HG03064 (cell line): Measurements from ENCODE around the gene MAT1A.
"Not testable (repeated sequence)": the region's sequence is repeated elsewhere in the genome, so short reads cannot be mapped to it uniquely, and the experiment has no call there.

Source experiments
- ATAC-seq: cut with Tn5 transposase; IDR thresholded peaks from one replicate; pipeline ENCODE4 v1.9.1; 2021; ENCODE audit warnings: low read depth; ENCODE audit not compliant: unreplicated experiment

MAT1A gene

DNA sequence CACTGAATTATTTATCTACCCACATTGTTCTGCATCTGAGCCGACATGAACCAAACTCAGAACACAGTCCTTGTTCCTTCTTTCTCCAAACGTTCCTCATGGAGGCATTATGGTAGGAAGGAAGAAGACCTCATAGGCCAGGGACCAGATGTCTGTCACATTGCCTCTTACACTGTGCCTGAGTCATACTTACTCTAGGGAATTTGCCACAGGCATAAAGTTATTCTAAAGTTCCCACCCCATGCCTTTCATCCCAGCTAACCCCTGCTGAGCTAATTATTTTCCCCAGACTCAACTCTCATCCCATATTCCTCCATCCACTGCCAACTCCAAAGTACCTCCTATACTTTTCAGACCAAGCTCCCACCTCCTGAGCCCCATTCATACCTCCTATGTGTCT, 21.2 kb downstream of the MAT1A start:
- ATAC-seq = no peak

DNA sequence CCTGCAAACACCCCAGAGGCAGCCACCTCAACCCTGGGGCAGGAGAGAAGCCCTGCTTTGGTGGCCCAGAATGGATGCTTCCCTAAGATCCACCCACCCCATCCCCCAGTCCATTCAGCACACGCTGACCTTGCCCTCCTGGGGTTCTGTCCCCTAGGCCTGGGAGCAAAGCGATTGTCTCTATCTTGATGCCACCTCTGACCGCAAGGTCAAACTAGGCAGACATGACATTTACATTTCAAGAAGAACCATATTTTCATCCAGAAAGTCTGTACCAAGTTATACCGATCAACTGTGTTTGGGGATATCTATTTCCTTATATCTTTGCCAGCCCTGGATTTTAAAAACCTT, 23.0 kb downstream of the MAT1A start:
- ATAC-seq = no peak

DNA sequence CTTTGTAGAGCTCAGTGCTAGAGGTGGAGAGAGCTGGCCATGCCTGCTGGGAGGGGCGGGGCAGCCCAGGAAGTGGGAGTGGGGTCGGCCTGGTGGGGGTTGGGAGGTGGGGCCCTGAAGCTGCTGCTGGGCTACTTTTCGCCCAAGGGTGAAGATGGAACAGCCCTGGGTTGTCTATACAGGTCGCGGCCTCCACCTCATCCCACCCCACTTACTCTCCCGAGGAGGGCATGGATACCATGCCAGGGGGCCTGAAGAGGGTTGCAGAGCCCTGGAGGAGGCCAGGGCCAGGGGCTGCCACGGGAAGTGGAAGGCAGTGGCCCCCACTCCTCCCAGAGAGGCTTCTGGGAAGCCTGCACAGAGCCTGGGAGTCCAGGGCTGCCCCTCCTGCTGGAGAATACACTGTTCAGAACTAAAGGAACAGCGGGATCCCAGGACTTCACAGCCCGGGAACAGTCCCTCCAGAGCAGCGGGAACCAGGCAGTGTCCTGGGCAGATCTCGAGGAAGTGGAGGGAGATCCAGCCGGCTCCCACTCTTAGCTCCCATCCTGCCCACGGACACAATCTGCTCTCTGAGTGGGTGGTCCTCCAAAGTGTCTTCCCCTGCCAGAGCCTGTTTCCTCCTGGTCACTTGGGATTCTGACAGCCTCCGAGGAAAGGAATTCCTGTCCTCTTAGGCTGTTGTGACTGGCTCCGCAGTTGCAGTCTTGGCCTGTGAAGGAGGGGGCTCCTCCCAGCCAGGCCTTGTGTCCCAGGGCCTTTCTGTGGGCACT, 23.5 kb downstream of the MAT1A start:
- no peak for ATAC-seq

DNA sequence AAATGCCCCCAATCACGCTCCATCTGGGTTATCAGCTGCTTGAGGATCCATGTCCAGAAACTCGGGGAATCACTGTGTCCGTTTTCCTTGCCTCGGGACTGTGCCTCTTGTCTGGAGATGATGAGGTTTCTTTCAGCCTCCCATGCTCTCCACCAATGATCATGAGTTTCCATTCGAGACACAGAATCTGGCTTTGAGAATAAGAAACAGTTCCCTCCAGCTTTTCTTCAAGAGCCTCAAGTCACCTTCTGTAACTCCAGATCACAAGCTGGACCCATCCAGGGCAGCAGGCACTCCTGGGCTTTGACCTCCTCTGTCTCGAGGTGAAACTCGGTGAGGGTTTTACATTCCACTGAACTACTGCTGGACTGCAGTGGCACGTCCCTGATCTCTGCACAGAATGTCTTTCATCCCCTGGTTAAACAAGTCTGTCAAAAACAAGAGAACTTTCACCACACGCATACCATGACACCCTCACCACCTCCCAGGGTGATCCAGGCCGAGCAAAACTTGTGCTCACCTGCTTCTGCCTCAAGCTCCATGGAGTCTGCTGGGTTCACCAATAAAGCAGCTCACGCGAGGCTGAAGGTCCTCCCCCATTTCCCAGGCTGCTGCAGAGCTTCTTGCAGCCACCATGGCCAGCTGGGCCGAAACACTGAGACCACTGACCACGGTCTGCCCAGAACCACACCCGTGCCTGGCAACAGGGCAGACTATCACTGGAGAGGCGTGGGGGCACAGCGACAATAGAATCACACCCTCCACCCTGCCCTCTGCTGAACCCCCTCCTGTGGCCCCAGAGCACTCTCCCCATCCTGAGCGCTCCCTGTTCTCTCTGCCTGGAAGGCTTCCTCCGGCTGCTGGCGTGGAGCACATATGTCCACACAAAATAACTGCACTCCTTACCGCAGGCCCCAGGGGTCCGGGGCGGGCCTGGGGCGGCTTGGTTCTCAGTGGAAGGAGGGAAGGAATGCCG, 25.1 kb downstream of the MAT1A start:
- no peak for ATAC-seq

DNA sequence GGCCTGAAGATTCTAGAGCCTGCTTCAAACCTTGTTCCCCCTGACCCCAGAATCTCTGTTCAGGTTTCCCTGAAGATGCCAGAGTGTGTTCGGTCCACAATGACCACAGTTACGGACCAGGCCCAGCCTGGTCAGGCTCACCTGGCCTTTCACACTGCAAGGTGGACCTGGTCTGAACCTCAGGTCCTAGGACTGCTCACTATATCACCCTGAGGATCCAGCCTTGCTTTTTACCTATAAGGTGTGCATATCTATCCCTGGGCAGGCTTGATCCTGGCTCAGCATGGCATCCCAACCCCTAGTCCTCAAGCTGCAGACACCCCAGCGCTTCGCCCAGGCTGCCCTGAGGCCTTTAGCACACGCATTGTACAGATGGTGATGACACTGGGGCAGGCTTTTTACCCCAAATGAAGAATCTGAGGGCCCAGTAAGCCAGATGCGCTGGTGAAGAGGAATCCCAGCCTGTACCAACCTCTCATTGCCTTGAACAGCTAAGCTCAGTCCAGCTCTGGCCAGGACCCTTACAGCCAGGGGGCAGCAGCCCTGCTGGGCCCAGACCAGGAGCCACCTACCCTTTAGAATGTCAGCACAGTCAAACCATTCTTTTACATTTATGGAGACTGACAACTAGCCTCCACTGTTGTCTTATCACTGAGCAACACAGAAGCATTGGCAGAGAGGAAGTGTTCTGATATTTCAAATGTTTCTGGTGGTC, 28.0 kb downstream of the MAT1A start:
- no peak for ATAC-seq

DNA sequence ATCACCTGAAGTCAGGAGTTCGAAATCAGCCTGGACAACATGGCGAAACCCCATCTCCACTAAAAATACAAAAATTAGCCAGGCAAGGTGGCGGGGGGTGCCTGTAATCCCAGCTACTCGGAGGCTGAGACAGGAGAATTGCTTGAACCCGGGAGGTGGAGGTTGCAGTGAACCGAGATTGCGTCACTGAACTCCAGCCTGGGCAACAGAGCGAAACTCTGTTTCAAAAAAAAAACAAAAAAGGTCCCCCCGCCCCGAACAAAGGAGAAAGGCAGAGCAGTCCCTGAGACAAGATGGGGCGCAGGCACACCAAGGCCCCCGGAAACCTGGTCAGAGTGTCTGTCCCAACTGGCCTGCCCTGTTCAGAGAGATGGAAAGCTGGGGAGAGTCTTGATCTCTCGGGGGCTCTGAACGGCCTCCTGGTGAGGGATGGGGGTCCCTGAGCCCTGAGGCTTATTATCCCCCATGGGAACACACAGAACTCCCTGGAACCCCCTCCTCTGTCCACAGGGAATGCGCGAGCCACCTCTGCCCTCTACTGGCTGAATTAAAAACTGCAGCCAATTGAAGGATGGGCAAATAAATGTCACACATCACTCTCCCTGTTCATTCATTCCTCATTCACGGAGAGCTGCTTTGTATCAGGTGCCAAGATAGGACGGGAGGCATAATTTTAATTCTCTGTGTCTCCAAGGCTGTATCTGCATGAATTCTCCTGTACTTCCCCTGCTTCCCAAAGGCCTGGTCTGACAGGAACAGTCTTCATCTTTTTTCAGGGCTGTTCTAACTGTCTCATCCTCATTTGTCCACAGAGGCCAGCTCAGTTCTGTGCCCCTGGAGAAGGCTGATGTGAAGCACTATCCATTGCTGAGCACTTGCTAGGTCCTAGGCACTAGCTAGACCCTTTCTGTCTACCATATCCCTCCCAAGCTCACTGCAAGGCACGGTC, 28.9 kb downstream of the MAT1A start:
- ATAC-seq = no peak

DNA sequence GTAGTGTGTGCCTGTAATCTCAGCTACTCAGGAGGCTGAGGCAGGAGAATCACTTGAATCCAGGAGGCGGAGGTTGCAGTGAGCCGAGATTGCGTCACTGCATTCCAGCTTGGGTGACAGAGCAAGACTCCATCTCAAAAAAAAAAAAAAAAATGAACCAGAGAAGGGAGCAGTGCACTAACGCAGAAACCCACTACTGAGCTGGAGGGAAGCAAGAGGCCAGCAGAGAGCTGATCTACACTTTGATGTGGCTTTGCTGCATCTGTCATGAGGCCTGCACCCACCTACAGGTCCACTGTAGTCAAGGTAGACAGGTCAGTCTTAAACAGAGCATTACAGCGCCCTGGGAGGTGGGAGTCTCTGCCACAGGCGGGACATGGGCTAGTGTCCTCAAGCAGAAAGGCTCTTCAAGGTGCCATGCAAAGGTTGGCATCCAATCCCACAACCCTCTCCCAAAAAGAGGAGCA, 30.0 kb downstream of the MAT1A start:
- no peak for ATAC-seq

DNA sequence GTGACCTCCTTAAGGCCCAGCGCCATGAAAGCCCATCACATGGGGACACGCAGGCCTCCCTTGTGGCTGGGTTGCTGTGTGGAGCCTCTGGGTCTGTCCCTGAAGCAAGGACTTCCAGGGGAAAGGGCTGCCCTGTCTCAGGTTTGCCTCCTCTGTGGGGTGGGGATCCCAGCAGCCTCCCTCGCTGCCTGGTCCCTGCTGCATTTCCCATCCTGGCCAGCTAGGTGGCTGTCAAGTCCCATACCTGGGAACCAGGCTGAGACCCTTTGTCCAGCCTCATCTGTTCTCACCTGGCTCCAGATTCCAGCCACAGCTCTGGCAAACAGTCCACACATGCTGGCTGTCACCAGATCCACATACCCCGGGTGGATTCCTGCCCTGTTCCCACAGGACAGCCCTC, 32.7 kb downstream of the MAT1A start:
- not testable (repeated sequence) for ATAC-seq

DNA sequence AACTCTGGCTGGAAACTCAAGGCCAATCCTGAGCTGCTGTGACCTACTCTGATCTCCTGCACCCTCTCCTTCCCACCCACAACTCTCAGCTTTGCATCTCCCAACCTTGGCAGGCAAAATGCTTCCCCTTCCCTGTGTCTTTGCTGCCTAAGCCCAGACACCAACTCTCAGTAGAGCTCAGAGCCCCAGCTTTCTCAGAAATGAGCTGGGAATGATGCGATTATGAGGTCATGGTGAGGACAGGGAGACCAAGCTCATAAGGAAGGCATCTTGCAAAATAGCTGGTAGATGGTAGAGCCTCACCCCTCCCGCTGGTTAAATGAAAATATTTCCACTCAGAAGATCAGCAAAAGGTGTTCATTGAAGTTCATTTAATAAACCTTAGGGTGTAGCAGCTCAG, 34.7 kb downstream of the MAT1A start:
- ATAC-seq = not testable (repeated sequence)

DNA sequence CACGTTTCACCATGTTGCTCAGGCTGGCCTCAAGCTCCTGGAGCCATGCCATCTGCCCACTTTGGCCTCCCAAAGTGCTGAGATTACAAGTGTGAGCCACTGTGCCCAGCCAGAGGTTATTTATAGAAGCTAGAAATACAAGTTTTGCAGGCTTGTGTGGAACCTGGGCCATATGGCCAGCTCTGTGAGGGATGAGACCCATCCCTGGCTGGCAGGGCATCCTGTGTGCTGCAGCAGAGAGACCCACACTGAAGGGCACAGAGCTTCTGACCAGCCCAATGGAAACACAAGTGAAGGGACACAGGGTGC, 35.5 kb downstream of the MAT1A start:
- ATAC-seq = peak; percentile 35

DNA sequence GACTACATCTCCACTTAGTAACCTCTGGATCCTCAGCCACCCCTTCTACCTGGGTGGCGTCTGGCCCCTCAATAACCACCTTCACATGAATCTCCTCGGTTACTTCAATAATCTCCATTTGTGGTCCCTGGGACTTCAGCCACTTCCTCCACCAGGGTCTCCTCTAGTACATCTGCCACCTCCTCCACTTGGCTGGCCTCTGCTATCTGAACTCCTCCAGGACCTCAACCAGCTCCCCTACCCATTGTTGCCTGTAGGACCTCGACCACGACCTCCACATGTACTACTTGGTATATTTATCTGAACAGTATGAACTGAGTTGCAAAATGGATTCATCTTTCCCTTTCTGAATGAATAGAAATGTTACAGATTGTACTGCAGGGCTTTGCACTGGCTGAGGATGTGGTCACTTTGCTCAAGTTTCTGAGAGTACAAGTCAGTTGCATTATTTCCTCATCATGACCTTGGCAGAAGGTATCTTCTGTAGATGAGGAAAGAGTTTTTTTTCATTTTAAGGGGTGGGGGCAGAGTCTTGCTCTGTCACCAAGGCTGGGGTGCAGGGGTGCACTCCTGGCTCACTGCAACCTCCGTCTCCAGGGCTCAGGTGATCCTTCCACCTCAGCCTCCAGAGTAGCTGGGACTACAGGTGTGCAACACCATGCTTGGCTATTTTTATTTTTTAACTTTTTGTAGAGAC, 36.0 kb downstream of the MAT1A start:
- ATAC-seq = peak; percentile 87

DNA sequence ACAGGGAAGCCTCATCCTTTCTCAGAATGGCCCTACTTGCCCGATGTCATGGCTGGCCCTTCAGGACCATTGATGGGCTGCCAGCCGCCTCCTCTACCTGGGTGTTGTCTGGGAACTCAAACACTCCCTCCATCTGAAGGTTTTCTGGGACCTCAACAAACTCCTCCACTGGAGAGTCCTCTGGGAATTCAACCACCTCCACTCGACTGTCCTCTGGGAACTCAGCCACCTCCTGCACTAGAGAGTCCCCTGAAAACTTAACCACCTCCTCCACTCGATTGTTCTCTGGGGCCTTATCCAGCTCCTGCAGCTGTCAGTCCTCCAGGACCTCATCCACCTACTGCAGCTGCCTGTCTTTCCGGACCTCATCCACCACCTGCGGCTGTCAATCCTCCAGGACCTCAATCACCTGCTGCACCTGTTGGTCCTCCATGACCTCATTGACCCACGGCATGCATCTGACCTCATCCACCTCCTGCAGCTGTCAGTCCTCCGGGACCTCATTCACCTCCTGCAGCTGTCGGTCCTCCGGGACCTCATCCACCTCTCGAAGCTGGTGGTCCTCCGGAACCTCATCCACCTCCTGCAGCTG, 37.1 kb downstream of the MAT1A start:
- ATAC-seq = no peak

DNA sequence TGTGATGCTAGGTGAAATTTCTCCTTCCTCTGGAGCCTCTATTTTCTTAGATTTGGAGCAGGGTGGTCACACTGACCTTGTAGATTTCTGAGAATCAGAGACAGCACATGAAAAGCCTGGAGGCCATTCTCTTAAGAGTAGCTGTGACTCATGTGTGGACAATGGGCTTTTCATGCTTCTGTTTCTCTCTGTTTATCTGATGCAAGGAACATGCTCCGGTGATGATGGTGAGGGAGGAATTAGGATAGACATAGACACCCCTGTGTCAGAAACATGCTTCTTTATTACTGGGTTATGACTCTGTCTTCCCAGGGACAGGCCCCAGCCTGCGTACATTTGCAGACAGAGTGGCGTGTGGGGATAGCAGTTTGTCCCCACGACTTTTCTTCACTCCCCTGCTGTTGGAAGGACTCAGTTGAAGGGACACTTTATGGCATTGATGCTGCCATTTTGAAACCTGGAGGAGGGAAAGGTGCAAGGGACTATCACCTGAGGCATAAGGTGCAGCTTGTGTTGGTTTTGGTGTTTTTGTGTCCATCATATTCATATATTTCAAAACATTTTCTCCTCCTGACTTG, 37.7 kb downstream of the MAT1A start:
- not testable (repeated sequence) for ATAC-seq

DNA sequence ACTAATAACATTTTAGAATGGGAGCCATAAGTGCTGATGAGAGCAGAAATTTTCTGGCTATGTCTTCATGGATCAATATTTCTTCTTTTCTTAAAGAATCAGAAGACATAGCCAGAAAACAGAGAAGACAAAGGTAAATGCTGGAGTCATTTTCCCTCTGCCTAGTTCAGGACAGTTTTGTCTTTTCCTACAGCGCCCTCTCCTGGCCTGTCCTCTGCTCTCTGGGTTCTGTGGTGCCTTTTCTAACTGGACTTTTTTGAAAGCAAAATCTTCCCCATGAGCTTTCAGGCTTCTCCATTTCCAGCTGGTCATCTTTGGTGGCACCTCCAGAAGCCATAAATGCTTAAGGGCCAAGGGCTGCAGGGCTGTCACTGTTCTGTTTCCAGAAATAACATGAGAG, 39.1 kb downstream of the MAT1A start:
- not testable (repeated sequence) for ATAC-seq

DNA sequence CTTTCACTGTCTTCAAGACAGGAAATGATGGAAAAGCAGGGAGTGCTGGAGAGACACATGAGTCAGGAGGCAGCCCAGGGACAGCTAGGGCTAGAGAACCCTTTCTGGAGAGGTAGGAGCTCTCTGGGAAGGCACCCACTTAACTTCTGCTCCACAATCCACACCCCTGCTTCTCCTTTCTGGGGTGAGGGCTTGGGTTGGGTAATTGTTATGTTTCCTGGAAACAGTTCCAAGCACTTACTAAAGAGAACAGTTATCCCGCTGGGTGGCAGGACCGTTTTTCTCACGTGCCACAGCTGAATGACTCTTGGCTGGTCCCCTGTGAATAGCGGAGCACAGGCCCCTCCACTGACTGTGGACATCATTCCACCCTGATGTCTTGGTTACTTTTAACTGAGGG, 39.6 kb downstream of the MAT1A start:
- ATAC-seq = not testable (repeated sequence)

DNA sequence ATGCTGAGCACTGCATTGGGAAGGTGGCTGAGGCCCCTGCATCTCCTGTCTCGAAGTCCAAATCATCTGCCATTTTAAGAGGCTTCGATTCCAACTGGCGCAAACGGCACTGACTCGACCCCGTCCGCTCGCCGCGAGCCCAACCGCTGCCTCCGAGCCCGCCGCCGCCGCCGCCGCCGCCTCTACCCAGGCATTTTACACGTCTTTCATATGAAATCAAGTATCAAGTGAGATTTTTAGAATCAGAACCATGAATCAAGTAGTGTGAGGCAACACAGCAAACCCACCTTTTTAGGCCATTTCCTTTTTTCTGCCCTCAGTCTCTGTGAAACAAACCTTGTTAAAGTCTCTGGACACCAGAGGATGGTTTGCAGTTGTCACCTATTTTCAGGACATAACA, 41.8 kb downstream of the MAT1A start:
- not testable (repeated sequence) for ATAC-seq

DNA sequence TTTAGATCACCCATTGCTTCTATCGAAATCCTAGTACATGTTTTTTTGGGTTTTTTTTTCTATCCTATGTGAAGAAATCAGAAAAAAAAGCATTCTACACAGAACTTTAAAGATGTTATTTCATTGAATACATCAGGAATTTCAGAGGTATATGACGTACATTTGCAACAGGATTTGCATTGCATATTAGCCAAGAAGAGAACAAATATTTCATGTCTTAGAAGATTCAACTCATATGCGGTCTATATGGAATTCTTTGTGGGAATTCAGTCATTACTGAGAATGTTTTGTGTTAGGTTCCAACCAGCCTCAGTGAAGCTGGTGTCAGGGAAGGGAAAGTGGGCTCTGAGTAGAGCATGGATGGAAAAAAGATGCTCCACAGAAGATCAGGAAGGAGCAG, 45.1 kb downstream of the MAT1A start:
- ATAC-seq = not testable (repeated sequence)

DNA sequence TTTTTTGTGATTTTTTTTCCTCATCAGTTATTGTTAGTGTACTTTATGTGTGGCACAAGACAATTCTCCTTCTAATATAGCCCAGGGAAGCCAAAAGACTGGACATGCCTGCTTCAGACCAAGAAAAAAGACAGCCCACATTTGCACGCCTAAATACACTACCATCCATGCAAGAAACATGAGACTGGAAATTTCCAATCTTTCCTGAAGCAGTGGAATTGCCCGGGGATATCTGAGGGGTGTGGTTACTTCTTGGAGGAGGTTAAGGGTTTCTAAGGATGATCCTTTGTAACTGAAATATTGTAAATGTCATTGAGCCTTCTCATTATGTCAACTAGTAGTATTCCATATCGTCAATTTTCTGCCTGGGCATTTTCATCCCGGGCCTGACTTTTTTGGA, 47.1 kb downstream of the MAT1A start:
- ATAC-seq = not testable (repeated sequence)

DNA sequence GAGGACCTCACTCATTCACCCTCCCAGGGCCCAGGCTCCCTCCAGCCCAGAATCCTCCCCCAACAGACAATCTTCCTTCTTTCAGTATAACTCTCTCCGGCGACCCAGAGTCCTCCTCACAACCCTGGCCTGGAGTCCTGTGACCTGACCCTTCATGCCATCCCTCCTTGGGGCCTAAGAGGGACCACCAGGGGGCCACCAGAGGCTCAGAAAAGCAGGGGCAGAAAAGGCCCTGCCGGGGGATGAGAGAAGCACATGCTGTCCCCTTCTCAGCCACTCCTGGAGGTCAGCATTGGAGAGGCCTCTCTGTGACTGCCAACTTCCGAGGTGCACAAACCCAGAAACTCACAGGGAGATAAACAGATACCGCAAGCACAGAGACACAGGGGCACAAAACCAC, 53.0 kb downstream of the MAT1A start:
- ATAC-seq = not testable (repeated sequence)
